Mononuclear cell (primary cell): ENCODE measurements around the gene RHOD. TPM values are rescaled to one million over a fixed set of nuclear protein-coding genes. Genes with fewer than 3 reads are reported as not detected.

Experiments
- H3K27me3 ChIP-seq: 2 replicates; pipeline ENCODE4 v1.6.0; 2011; ENCODE audit warnings: low read length, control low read depth; ENCODE audit not compliant: insufficient read depth
- H3K4me1 ChIP-seq: 2 replicates; pipeline ENCODE4 v1.5.1; 2011; ENCODE audit warnings: mild to moderate bottlenecking, low read length, control low read depth; ENCODE audit not compliant: insufficient read depth
- H3K4me3 ChIP-seq: 2 replicates; pipeline ENCODE4 v1.5.1; 2011; ENCODE audit warnings: mild to moderate bottlenecking, low read length, moderate library complexity
- H3K9me3 ChIP-seq: 2 replicates; pipeline ENCODE4 v1.5.1; 2011; ENCODE audit warnings: low read depth, mild to moderate bottlenecking, control low read depth, low read length
- total RNA-seq: library from RNA; depleted of rRNA; stranded (reverse); fragments of >200 nt; gene quantifications from one replicate; pipeline ENCODE4 v1.2.3, GENCODE V29; 2012

The RHOD gene
- total RNA-seq = 0.21 TPM

DNA sequence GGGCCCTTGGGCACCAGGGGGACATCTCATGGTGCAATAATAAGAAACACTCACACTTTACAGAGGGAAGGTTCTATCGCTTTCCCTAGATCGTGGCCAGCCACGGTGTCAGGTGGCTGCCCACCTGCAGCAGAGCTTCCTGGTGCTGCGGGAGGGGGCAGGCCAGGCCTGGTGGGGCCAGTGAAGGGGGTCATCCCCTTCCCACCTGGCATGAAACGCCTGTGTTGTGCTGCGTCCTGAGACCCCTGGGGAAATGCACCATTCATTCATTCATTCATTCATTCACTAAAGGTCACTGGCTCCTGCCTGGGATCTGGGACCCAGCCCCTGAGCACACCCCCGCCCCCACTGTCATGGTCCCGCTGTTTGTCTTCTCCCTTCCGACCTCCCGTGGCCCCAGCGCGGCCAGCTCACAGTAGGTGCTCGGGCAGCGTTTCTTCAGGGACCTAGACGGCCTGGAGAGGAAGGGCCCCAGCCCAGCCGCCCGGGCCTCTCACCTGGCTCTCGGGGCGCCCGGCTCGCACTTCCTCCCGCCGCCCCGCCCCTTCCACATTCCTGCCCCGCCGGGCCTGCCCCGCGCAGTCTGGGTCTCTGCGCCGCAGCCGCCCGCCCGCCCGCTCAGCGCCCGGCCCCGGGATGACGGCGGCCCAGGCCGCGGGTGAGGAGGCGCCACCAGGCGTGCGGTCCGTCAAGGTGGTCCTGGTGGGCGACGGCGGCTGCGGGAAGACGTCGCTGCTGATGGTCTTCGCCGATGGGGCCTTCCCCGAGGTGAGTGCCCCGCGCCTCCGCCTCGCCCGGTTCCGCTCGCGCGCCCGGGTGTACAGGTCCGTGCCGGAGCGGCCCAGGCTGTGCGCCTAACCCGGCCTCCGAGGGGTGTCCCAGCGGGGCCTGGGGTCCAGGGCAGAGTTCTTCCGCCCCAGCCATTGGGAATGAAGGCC, at the start of gene RHOD:
RHOD (plus strand) TSS at position 581 of the 938 bp plus-strand sequence; CDS start at position 637, 56 bp downstream.
- no peak within 1 kb of the TSS for H3K4me3 ChIP-seq
- H3K27me3 ChIP-seq = peaks cover 17% of the 10 kb centered on the region
- H3K4me1 ChIP-seq = peaks cover 5% of the 10 kb centered on the region
- H3K9me3 ChIP-seq = no peaks in the 10 kb centered on the region

GRCh38 chr11:67007126-67007525, 49.5 kb upstream of the RHOD start:
- Histone ChIP-seq H3K4me3 (no peak overlapping the region), H3K4me1 (no peaks in the 10 kb centered on the region), H3K27me3 (no peaks in the 10 kb centered on the region), H3K9me3 (no peaks in the 10 kb centered on the region)

GRCh38 chr11:67010296-67010905, 46.2 kb upstream of the RHOD start:
- no peaks in the 10 kb centered on the region for H3K9me3 ChIP-seq
- no peak overlapping the region for H3K4me3 ChIP-seq
- H3K27me3 ChIP-seq = no peaks in the 10 kb centered on the region
- H3K4me1 ChIP-seq = no peaks in the 10 kb centered on the region

- Histone ChIP-seq H3K9me3 (no peaks in the 10 kb centered on the region), H3K27me3 (no peaks in the 10 kb centered on the region), H3K4me3 (no peak overlapping the region), H3K4me1 (no peaks in the 10 kb centered on the region)
Measured at GRCh38 chr11:67013511-67014045, 43.1 kb upstream of the RHOD start.

DNA sequence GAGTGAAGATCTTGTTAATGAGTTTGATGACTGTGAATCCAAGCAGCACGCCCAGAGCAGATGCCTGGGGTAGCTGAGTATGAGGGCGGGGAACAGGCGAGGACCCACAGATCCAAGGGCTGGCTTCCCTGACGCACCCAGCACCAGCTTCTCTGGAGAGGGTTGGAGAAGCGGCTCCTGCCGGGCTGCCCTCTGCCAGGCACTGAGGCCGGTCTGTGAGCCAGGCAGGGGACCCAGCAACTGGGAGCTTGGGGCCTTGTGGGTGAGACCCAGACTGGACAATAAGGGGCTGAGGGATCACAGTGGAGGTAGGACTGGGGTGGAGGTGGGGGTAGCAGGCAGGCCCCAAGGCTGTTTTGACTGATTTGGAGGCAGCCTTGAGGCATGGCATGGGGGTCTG, 42.3 kb upstream of the RHOD start:
- Histone ChIP-seq H3K27me3 (no peaks in the 10 kb centered on the region), H3K9me3 (no peaks in the 10 kb centered on the region)

DNA sequence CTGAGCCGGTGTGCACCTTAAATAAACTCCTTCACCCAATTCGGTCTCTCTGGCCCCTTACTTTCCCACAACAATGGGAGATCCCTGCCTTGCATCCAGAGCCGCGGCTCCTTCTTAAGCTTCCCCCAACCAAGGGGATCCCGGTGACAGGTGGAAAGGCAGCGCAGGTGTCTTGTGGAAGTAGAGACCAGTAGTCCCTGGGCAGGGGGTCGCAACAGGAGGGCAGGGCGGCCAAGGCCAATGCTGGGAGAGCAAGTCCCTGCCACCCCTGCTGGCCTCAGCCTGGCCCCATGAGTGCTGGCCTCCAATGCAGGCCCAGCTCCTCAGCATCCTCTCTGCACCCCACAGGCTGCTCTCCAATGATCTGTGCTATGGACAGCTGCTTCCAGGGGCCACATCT, 41.6 kb upstream of the RHOD start:
- H3K4me1 ChIP-seq = no peaks in the 10 kb centered on the region
- no peaks in the 10 kb centered on the region for H3K9me3 ChIP-seq
- H3K4me3 ChIP-seq = no peak overlapping the region
- no peaks in the 10 kb centered on the region for H3K27me3 ChIP-seq

More for the DNA sequence above, 42.3 kb upstream of the RHOD start:
- Histone ChIP-seq H3K4me1 (no peaks in the 10 kb centered on the region), H3K4me3 (no peak overlapping the region)

GRCh38 chr11:67016550-67016949, 40.1 kb upstream of the RHOD start:
- Histone ChIP-seq H3K4me3 (no peak overlapping the region), H3K27me3 (peaks cover 2% of the 10 kb centered on the region), H3K4me1 (no peaks in the 10 kb centered on the region), H3K9me3 (no peaks in the 10 kb centered on the region)

GRCh38 chr11:67020949-67021348, 35.7 kb upstream of the RHOD start:
- H3K4me1 ChIP-seq = peaks cover 31% of the 10 kb centered on the region
- H3K9me3 ChIP-seq = no peaks in the 10 kb centered on the region
- no peak overlapping the region for H3K4me3 ChIP-seq
- peaks cover 36% of the 10 kb centered on the region for H3K27me3 ChIP-seq

- peaks cover 36% of the 10 kb centered on the region for H3K27me3 ChIP-seq
- H3K9me3 ChIP-seq = no peaks in the 10 kb centered on the region
- H3K4me3 ChIP-seq = no peak overlapping the region
- peaks cover 31% of the 10 kb centered on the region for H3K4me1 ChIP-seq
Measured at GRCh38 chr11:67022341-67022933, 34.2 kb upstream of the RHOD start.

- Histone ChIP-seq H3K9me3 (no peaks in the 10 kb centered on the region), H3K4me3 (no peak within 1 kb of the TSS), H3K27me3 (peaks cover 36% of the 10 kb centered on the region), H3K4me1 (peaks cover 31% of the 10 kb centered on the region)
Measured at GRCh38 chr11:67022961-67023956, 33.4 kb upstream of the RHOD start, which contains the start of gene SYT12. TSS of gene SYT12 (plus strand) at chr11:67023134. CDS start at chr11:67030145, 7,011 bp downstream.

DNA sequence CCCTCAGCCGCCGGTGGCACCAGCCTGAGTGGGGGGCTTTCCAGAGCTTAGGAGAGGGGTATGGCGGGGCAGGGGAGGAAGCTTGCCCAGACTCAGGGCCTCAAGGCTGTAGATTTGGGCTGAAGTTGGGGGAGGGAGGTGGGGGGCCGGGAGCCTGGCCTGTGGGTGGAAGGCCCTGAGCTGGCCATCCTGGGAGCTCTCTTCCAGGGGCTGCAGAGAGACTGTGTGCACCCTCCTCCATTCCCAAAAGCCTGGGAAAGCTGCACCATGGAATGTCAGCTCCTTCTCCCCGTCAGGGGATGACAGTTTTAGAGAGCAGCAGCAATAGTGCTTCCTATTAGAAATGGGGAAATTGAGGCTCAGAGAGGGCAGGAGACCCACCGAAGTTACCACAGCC, 32.7 kb upstream of the RHOD start:
- Histone ChIP-seq H3K27me3 (peaks cover 36% of the 10 kb centered on the region), H3K4me3 (no peak overlapping the region), H3K4me1 (peaks cover 31% of the 10 kb centered on the region), H3K9me3 (no peaks in the 10 kb centered on the region)

DNA sequence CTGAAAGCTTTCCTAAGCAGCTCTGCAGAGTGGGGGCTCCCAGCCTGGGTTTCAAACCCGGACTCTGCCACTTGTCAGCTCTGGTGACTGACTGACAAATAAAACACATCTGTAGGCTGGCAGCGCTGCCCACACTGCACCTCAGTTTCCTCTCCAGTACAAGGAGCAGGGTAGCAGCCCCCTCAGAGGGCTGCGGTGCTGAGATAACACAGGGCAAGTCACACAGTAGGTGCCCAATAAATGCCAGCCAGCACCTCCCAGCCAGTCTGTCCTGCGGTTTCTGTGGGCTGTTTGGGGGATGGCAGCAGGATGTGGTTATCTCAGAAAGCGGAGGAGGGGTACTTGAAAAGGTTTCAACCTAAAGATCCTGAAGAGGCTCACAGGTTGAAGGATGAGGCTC, 32.2 kb upstream of the RHOD start:
- no peaks in the 10 kb centered on the region for H3K9me3 ChIP-seq
- no peak overlapping the region for H3K4me3 ChIP-seq
- peaks cover 31% of the 10 kb centered on the region for H3K4me1 ChIP-seq
- H3K27me3 ChIP-seq = peaks cover 36% of the 10 kb centered on the region

- Histone ChIP-seq H3K9me3 (no peaks in the 10 kb centered on the region), H3K4me1 (peaks cover 31% of the 10 kb centered on the region), H3K4me3 (no peak overlapping the region), H3K27me3 (peaks cover 36% of the 10 kb centered on the region)
Measured at GRCh38 chr11:67024966-67025365, 31.7 kb upstream of the RHOD start.

GRCh38 chr11:67025750-67026149, 30.9 kb upstream of the RHOD start:
- no peaks in the 10 kb centered on the region for H3K9me3 ChIP-seq
- peaks cover 36% of the 10 kb centered on the region for H3K27me3 ChIP-seq
- H3K4me3 ChIP-seq = no peak overlapping the region
- peaks cover 31% of the 10 kb centered on the region for H3K4me1 ChIP-seq
